Fibroblast of peridontal ligament (primary cell): ENCODE measurements around the gene DDR1.

Experiments
- DNase-seq: peaks from one replicate; pipeline ENCODE4 v3.0.0-alpha.2; 2010; ENCODE audit errors: extremely low read depth

Gene DDR1

DNA sequence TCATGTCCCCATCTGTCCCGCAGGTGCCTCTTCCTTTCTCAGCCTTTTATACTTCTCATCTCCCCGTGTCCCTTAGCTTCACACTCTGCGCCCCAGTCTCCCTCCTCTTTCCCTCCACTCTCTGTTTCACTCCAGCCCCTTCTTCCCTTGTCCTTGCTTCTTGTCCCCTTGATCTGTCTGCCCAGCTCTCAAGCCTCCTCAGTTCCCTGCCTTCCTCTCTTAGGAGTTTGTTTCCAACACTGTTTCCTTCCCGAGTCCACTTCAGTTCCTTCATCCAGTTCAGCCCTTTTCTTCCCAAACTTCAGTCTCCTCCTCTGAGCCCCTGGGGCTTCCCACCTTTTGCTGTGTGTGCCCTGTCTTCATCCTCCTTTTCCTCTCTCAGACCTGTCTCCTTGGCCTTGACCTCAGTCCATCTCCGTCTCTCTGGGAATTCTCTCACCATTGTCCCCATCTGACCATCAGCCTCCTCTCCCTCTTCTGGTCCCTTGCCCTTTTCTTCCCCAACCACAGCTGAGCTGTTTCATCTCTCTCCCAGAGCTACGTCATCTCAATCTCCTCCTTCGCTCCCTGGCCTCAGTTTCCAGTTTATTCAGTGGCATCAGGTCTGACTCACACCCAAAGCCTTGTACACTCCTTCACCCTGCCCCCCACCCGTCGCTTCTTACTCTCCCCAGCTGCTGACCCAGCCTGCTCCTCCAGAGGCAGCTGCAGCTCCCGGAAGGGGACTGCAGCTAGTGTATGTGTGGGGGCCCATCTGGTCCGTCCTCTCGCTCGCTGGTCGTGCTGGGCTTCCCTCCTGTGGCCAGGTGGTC, 2.7 kb upstream of the DDR1 start:
- DNase-seq: no peak

DNA sequence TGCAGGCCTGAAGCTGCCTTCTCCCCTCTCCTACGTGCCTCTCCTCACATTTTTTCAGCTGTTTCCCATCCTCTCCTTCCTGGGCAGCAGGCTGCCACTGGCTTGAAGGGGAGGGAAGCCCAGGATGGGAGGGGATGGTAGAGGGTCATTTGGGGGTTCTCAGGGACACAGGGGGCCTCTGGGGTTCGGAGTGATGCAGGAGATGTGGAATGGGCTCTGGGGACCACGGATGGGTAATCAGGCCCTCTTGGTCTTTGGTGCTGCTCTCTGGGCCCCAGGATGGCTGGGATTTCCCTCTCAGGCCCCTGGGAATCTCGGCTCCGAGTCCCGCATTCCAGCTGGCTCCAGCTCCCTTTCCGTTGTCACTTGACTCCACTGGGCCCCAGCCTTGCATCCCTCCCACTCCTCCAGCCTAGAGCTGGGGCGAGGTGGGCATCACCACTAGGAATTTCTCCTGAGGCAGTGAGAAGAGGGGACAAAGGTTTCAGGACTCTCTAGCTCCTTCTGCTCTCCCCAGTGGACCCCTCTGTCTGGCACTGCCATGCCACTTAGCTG, 2.0 kb upstream of the DDR1 start:
- DNase-seq: no peak

GRCh38 chr6:30882759-30883684, 1.3 kb upstream of the DDR1 start:
- DNase-seq: no peak

DNA sequence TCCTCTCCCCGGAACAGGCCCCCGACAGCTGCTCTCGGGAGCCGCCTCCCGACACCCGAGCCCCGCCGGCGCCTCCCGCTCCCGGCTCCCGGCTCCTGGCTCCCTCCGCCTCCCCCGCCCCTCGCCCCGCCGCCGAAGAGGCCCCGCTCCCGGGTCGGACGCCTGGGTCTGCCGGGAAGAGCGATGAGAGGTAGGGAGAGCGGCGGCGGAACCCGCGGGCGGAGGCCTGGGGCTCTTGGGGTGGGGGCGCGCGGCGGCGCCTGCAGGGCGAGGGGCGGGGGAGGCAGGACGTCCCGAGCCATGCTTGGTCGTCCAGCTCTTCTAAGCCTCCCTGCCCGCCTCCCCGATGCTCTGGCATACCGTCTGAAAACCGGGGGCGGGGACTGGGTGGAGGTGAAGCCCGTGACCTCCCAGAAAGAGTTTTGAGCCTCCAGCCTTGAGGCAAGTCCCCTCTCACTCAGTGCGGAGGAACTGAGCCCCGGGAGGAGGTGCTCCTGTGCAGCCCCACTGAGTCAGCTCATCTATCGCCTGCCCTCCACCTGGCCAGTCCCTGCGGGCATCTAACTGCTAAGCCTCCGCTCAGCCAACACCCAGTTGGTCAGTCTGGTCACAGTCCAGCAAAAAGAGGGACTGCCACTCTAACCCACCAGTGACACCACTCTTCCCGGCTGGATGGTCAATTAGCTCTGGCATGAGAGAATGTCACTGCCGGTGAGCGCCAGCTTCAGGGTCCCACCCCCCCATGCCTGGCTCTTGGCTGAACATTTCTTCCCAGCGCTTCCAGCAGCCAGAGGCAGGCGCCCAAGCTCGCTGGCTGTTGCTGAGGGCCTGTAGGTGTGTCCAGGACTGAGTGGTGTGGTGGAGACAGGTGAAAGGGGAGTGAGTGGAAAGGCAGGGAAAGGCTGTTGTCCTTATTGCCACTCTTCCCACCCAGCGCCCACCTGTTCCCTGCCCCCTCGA, 482 bp downstream of the DDR1 start:
- DNase-seq: peak; percentile 19

DNA sequence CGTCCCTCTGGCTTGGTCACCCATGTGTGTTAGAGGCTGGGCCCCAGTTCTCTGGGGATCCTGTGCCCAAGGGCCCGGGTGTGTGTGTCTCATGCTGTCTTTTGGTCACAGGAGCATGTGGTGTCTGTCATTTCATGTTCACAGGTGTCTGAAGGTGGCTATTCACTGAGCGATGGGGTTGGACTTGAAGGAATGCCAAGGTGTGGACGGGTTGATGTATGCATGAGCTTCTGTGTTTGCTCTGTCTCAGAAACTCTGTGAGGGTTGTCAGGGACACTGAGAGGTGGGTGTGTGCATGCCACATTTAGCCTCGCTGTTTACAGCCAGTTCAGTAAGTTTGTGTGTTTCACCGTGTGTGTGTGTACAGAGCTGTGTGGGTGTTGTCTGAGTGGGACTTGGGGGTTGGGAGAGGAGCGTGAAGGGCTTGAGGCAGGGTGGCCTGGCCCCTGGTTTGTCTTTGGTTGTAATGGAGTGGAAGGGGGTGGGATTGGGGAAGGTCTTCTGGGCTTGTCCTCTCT, 1.2 kb downstream of the DDR1 start:
- DNase-seq: no peak

- DNase-seq: peak; percentile 47
Measured at GRCh38 chr6:30885999-30886896, 1.9 kb downstream of the DDR1 start.

- DNase-seq: no peak
Measured at GRCh38 chr6:30886897-30887255, 2.6 kb downstream of the DDR1 start.

DNA sequence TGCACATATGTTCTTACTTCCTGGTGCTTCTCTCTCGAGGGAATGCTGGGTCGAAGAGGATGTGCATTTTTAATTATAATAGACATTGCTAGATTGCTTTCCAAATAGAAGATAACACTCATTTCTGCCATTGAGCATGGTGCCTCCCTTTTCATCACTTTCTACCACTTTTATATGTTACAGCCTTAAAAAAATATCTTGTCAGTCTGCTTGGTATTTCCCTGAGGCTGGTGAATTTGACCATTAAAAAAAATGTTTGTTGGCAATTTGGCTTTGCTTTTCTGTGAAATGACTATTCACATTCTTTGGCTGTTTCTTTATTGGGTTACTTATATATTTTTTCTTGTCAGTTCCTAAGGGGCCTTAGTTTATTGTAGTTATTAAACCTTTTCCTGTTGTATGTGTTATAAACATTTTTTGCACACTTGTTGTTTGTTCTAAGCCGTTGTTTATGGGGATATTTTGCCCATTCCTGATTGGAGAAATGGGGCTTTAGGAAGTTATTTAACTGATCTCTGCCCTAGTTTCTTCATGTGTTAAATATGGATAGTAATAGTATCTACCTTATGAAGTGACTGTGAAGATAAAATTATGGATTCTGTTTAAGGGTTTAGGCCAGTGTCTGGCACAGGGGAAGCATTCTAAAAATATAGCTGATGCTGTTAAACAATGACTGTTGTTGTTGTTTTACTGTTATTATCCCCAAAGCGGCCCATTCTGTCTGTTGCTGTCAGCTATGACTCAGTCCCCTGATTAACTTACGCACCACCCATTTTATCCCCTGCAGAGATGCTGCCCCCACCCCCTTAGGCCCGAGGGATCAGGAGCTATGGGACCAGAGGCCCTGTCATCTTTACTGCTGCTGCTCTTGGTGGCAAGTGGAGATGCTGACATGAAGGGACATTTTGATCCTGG, 3.8 kb downstream of the DDR1 start:
- DNase-seq: peak; percentile 40

DNA sequence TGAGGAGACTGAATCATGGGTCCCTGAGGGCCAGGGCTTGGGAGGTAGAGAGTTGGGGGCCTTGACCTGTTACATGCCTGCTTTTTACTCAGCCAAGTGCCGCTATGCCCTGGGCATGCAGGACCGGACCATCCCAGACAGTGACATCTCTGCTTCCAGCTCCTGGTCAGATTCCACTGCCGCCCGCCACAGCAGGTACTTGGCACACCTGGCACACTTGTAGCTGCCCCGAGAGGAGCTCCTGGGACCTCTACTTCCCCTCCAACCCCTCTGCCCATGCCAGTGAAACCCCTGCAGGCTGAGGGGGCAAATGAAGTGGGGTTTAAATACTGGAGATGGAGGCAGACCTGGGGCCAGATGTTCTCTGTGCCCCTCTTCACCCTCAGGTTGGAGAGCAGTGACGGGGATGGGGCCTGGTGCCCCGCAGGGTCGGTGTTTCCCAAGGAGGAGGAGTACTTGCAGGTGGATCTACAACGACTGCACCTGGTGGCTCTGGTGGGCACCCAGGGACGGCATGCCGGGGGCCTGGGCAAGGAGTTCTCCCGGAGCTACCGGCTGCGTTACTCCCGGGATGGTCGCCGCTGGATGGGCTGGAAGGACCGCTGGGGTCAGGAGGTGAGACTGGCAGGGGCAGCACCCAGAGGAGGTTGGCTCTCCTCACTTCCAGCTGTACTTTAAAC, 4.6 kb downstream of the DDR1 start:
- DNase-seq: no peak

DNA sequence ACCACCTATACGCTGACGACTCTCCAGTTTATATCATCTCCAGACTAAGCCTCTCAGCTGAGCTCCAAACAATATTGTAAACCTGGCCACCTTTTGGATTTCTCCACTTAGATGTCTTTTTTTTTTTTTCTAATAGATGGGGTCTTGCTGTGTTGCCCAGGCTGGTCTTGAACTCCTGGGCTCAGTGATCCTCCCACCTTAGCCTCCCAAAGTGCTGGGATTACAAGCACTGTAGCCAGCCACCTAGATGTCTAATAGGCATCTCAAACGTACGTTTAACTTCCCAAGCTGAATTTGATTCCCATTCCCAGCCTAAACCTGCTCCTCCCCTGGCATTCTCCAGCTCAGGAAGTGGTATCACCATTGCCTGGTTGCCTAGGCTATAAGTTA, 5.2 kb downstream of the DDR1 start:
- no peak for DNase-seq

- DNase-seq: no peak
Measured at GRCh38 chr6:30889921-30890645, 5.8 kb downstream of the DDR1 start.

DNA sequence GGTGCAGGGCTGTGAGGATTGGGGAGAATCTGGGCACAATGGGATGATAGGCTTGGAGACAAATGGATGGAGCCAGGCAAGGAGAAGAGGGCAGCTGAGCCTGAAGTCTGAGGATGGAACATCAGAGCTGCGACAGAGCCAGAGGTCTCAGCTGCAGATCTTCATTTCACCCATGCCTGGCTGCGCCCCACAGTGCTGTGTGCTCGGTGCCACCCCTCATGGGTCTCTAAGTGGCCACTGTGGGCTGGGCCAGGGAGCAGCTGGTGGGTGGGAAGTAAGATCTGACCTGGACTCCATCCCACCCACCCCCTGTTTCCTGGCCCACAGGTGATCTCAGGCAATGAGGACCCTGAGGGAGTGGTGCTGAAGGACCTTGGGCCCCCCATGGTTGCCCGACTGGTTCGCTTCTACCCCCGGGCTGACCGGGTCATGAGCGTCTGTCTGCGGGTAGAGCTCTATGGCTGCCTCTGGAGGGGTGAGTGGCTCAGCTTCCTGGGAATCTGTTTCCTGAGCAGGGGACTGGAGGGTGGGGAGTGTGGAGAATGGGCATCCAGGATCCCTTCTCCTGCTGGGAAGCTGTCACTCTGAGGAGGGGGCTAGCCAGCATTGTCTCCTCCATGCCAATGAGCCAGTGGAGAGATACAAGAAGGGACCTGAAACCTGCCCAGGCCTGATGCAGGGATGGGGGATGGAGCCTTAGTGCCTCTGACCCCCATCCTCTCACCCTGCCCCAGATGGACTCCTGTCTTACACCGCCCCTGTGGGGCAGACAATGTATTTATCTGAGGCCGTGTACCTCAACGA, 6.5 kb downstream of the DDR1 start:
- DNase-seq: no peak

DNA sequence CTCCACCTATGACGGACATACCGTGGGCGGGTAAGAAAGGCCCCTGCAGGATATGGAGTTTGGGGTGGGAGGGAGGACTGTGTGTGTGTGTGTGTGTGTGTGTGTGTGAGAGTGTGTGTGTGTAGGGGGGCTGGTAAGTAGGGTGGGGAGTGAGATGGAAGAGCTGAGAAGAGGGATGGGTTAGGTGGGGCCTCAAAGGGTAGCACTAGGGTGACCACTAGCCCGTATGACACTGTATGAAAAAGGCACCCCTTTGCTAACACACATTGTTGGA, 7.1 kb downstream of the DDR1 start:
- DNase-seq: no peak

DNA sequence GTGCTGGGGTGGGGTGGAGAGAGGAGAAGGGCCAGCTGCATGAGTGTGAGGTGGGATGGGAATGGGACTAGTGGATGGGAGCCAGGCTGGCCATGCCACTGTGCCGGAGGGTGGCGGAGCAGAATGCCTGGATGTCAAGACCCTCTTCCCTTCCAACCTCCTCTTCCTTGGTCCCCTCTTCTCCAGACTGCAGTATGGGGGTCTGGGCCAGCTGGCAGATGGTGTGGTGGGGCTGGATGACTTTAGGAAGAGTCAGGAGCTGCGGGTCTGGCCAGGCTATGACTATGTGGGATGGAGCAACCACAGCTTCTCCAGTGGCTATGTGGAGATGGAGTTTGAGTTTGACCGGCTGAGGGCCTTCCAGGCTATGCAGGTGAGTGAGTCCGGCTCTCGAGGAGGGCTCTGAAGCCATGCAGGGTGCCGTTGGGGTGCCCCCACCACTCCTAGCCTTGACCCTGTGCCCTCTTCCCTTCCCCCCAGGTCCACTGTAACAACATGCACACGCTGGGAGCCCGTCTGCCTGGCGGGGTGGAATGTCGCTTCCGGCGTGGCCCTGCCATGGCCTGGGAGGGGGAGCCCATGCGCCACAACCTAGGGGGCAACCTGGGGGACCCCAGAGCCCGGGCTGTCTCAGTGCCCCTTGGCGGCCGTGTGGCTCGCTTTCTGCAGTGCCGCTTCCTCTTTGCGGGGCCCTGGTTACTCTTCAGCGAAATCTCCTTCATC, 7.7 kb downstream of the DDR1 start:
- no peak for DNase-seq

DNA sequence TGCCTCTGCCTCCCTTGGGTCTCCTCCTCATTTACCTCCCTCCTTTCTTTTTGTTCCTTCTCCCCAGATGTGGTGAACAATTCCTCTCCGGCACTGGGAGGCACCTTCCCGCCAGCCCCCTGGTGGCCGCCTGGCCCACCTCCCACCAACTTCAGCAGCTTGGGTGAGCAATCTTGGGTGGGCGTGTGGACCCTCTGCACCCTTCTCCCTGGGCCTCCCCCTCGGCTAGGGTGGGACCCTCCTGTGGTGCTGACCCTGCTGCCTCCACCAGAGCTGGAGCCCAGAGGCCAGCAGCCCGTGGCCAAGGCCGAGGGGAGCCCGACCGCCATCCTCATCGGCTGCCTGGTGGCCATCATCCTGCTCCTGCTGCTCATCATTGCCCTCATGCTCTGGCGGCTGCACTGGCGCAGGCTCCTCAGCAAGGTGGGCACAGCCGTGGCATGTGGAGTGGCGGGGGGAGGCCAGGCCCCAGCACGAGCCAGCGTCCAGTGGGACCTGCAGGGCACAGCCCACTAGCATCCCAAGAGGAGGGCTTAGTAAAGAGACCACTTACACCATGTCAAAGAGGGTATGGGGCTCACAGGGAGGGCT, 8.8 kb downstream of the DDR1 start:
- no peak for DNase-seq

- DNase-seq: no peak
Measured at GRCh38 chr6:30893666-30894065, 9.3 kb downstream of the DDR1 start.
